Aorta (tissue), 5 donors: ENCODE measurements around the gene HLA-DPB1. TPM values are rescaled to one million over a fixed set of nuclear protein-coding genes. Genes with fewer than 3 reads are reported as not detected.
"Not testable (repeated sequence)": the region's sequence is repeated elsewhere in the genome, so short reads cannot be mapped to it uniquely, and the experiment has no call there.

Experiments used
- ATAC-seq: fragments of 200-7000 bp; cut with Tn5 transposase; one replicate; pipeline ENCODE4 v1.9.1; 2022; ENCODE audit warnings: moderate library complexity; ENCODE audit not compliant: low FRiP score
- DNase-seq, 2 donors: peaks; one replicate each; pipeline ENCODE4 v3.0.0-alpha.2; 2020
- H3K27ac ChIP-seq, 2 donors: one replicate each; pipeline ENCODE4 v1.5.1; 2013; ENCODE audit warnings: low read length in 2 of 2, mild to moderate bottlenecking in 2 of 2, moderate library complexity in 2 of 2, control low read depth in 1 of 2, inconsistent platforms in 1 of 2, low read depth in 1 of 2
- H3K27me3 ChIP-seq, 2 donors: one replicate each; pipeline ENCODE4 v1.6.1; 2013; ENCODE audit warnings: control low read depth in 1 of 2, low read length in 1 of 2, mild to moderate bottlenecking in 1 of 2, moderate library complexity in 1 of 2; ENCODE audit not compliant: insufficient read depth in 2 of 2, control insufficient read depth in 1 of 2
- H3K36me3 ChIP-seq, 2 donors: one replicate each; pipeline ENCODE4 v1.6.1; 2013; ENCODE audit warnings: control low read depth in 1 of 2, low read length in 1 of 2, mild to moderate bottlenecking in 1 of 2; ENCODE audit not compliant: insufficient read depth in 2 of 2, control insufficient read depth in 1 of 2
- H3K4me1 ChIP-seq, 2 donors: one replicate each; pipeline ENCODE4 v1.6.1; 2013; ENCODE audit warnings: low read length in 2 of 2, control low read depth in 1 of 2, mild to moderate bottlenecking in 1 of 2, moderate library complexity in 1 of 2; ENCODE audit not compliant: insufficient read depth in 2 of 2, control insufficient read depth in 1 of 2
- H3K4me3 ChIP-seq, 2 donors: one replicate each; pipeline ENCODE4 v1.5.1; 2013; ENCODE audit warnings: low read length in 2 of 2, control low read depth in 1 of 2, mild to moderate bottlenecking in 1 of 2
- H3K9me3 ChIP-seq: one replicate; pipeline ENCODE4 v1.6.1; 2013; ENCODE audit warnings: mild to moderate bottlenecking, low read length; ENCODE audit not compliant: control insufficient read depth
- WGBS, 2 donors: extraction: QIAGEN DNeasy Blood & Tissue Kit; methylation state at CpG; one replicate each; pipeline ENCODE4 v1.1.7; 2013; 5-methylcytosine and 5-hydroxymethylcytosine counted together
- intact Hi-C, 2 donors: fragments of 100-400 bp; cut with DNase I; formaldehyde crosslinking; loops; one replicate each; pipeline versions ENCODE4 v1.14.2 to v1.15.0; 2022
- polyA plus RNA-seq, 2 donors: library from polyadenylated mRNA; stranded (reverse); fragments of 200-250 nt; gene quantifications; one replicate each; pipeline ENCODE4 v1.2.3, GENCODE V29; 2013
- total RNA-seq, 2 donors: library from RNA; stranded (reverse); fragmentation: NEBNext Ultra II Directional; extraction: Animal tissue kit (Norgen Biotek cat#: 25700); gene quantifications; one replicate each; pipeline ENCODE4 v1.2.1, GENCODE V29; 2021
- donor health status: healthy with polysubstance abuse.
- donor health status: Bipolar disorder and iron deficiency.
- donor health status: DM: no; HTN: no; CAD: no.
- donor health status: DM: no; HTN: no; CAD: no.
- donor health status: DM: yes; HTN: yes; CAD: no.

The HLA-DPB1 gene
- total and polyA plus RNA-seq, 4 donors, result 45.4 to 215 (median 106) TPM

DNA sequence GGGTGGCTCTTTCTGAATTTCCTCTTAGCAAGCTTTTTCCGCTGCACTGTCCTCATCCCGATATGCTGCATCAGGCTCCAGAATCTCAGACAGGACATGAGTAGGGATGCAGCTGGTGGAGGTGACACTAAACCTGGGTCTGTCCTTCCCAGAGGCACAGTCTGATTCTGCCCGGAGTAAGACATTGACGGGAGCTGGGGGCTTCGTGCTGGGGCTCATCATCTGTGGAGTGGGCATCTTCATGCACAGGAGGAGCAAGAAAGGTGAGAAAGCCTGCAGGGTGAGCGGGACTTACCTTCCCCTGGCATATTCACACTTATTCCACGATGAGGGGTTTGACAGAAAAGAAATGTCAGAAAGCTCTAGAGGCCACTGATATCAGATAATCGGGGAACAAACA, 9.8 kb downstream of the HLA-DPB1 start:
- DNase-seq, result no peak
- no peak for ATAC-seq
- no peak overlapping the region for H3K4me3 ChIP-seq
- intact Hi-C loops, result no loop called here
- no peaks in the 10 kb centered on the region for H3K4me1 ChIP-seq
- H3K36me3 ChIP-seq, result peaks cover 0 to 4% of the 10 kb centered on the region in 2 donors
- H3K27me3 ChIP-seq, result no peaks in the 10 kb centered on the region
- 64 to 87% methylated on average over 8 of the region's 8 CpGs for WGBS, 2 donors
- no peak overlapping the region for H3K27ac ChIP-seq
- H3K9me3 ChIP-seq, result no peaks in the 10 kb centered on the region

DNA sequence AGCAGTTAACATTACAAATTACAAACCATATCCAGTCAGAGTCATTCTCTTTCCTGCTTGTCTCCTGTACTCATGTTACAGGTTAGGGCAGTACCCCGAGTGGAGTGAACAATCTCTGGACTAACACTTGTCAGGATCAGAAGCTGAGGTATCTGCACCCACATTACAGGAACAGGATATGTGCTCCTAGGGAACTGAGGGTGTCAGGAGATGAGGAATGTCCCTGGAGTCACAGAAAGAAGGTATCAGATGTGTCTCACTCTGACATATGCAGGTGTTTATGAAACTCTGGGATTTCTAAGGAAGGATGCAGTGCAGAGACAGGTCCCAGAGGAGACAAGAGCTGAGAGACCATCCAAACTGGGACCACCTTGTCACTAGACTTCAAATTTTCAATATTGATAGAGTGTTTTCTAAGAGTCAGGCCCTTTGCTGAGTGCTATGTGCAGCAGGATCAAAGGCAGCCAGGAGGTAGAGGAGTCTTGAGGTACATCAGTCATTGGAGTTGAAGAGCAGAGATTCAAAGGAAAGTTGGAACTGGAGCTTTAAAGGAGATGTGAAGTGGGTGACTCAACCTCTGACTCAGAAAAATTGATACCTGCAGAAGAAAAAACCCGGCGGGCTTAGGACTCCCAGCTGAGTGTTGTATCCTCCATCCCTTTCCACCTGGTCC, 12.6 kb downstream of the HLA-DPB1 start:
- no peak overlapping the region for H3K27ac ChIP-seq
- H3K36me3 ChIP-seq, result peaks cover 0 to 4% of the 10 kb centered on the region in 2 donors
- no peak for DNase-seq
- H3K4me1 ChIP-seq, result no peaks in the 10 kb centered on the region
- H3K9me3 ChIP-seq, result no peaks in the 10 kb centered on the region
- no peak for ATAC-seq
- no peaks in the 10 kb centered on the region for H3K27me3 ChIP-seq
- intact Hi-C loops, result no loop called here
- 71 to 75% methylated on average over 3 of the region's 3 CpGs for WGBS, 2 donors
- no peak overlapping the region for H3K4me3 ChIP-seq

DNA sequence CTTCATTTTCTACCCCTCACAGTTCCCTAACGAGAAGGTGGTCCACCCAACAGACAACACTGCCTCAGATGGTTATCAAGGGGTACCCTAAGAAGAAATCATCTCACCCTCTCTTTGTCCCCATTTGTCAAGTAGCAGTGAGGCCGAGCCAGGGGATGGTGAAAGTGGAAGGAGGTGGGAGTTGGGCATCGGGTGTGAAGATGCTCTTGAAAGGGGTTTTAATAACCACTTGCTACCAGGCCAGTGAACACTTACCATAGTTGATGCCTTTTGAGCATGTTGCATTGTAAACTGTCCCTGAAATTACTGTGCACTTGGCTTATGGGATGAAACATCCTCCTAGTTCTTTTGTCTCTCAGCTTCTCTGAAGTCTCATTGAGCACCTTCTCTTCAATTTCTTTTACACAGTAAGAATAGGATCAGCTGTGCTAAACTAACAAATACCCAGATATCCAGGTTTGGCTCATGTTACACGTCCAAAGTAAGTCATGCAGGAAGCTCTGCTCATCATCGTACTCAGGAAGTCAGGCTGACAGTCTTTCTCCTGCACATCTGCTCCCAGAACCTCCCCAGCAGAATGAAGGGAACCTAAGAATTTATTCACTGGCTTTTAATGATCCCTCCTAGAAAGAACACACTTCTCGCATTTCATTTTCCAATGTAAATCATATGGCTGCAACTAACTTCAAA, 13.3 kb downstream of the HLA-DPB1 start:
- 50 to 72% methylated on average over 6 of the region's 6 CpGs for WGBS, 2 donors
- DNase-seq, result no peak
- intact Hi-C loops, result no loop called here
- Histone ChIP-seq H3K4me3 (no peak overlapping the region), H3K27ac (no peak overlapping the region), H3K4me1 (no peaks in the 10 kb centered on the region), H3K9me3 (no peaks in the 10 kb centered on the region), H3K36me3 (peaks cover 0 to 4% of the 10 kb centered on the region in 2 donors), H3K27me3 (no peaks in the 10 kb centered on the region)
- ATAC-seq, result no peak

DNA sequence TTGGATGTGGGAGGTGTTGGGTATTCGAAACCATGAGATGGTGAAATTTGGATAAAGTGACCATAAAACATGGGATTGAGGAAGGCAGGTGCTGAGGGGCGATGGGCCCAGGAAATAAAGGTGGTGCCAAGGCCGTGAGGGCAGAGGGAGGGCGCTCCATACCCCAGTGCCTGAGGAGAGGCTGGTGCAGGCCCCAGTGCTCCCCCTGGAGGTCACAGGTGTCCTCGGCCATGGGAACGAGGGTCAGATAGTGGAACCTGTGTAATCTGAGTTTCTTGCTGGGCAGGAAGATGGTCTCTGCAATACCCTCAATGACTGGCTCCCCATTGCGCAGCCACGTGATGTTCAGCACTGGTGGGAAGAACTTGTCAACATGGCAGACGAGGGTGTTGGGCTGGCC, 16.2 kb downstream of the HLA-DPB1 start:
- H3K36me3 ChIP-seq, result peaks cover 0 to 3% of the 10 kb centered on the region in 2 donors
- no peak overlapping the region for H3K27ac ChIP-seq
- intact Hi-C loops, result no loop called here
- H3K4me3 ChIP-seq, result no peak overlapping the region
- ATAC-seq, result peak; percentile 59
- H3K4me1 ChIP-seq, result no peaks in the 10 kb centered on the region
- peak; percentile 63 to 80 for DNase-seq
- H3K27me3 ChIP-seq, result no peaks in the 10 kb centered on the region
- 65 to 75% methylated on average over 9 of the region's 9 CpGs for WGBS, 2 donors
- no peaks in the 10 kb centered on the region for H3K9me3 ChIP-seq

DNA sequence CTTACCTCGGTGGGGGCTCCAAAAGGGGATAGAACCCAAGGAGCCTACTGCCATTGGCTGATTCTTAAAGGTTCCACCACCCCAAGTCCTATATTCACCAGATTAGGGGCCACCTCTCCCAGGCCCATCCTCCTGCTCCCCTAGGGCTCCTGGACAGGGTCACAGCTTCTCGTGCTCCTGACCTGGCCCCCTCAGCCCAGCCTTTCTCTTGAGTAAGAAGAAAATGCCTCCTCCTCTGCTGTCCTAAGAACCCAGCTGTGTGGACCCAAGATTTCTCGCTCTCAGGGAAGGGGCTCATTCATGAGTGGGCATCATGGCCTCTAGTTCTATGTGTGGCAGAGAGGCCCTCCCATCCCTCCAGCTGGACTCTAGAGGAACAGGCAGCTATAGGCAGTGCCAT, 16.6 kb downstream of the HLA-DPB1 start:
- 88 to 93% methylated on average over 3 of the region's 3 CpGs for WGBS, 2 donors
- ATAC-seq (no peak), DNase-seq (peak in 1 of 2 donors; percentile 63)

DNA sequence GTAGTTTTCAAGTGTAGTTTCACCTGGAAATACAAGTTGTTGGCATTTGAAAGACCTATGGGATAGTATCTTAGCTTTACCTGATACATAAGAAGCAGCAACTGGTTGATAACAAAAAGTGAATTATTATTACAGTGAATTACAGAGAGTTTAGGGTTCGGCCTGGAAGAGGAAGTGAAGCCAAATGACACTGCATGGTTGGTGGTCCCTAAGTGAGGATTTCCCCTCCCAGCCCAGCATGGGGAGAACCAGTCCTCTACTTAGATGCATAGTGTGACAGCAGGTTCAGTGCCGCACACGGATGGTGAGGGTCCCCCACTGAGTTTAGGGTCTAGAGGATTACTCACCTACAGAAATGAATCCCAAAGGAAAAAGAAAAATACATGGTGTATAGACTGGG, 18.1 kb downstream of the HLA-DPB1 start:
- intact Hi-C loops, result no loop called here
- Histone ChIP-seq H3K9me3 (no peaks in the 10 kb centered on the region), H3K27me3 (no peaks in the 10 kb centered on the region), H3K27ac (no peak overlapping the region), H3K4me3 (no peak overlapping the region), H3K4me1 (no peaks in the 10 kb centered on the region), H3K36me3 (no peaks in the 10 kb centered on the region)
- DNase-seq (no peak), ATAC-seq (no peak)
- WGBS, 2 donors, result 60 to 93% methylated on average over 3 of the region's 3 CpGs

More for the DNA sequence above, 16.6 kb downstream of the HLA-DPB1 start:
- Histone ChIP-seq H3K36me3 (peaks cover 0 to 2% of the 10 kb centered on the region in 2 donors), H3K4me1 (no peaks in the 10 kb centered on the region), H3K27ac (no peak overlapping the region), H3K4me3 (no peak overlapping the region), H3K27me3 (no peaks in the 10 kb centered on the region), H3K9me3 (no peaks in the 10 kb centered on the region)
- intact Hi-C loops, result no loop called here

DNA sequence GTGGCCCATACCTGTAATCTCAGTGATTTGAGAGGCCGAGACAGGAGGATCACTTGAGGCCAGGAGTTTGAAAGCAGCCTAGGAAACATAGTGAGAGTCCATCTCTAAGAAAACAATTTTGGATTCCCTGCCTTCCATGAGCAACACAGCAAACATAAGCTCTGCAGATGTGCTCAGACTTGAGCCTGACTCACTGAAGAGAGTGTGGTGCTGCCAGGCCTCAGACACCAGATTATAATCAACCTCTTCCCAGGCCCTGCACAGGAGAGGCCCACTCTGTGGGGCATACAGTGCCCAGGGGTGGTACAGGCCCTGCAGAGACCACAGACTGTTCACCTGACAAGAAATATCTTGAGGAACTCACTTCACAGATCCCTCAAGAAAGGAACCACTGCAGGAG, 19.9 kb downstream of the HLA-DPB1 start:
- ATAC-seq (no peak), DNase-seq (no peak)
- no peaks in the 10 kb centered on the region for H3K4me1 ChIP-seq
- no peak overlapping the region for H3K4me3 ChIP-seq
- no peak overlapping the region for H3K27ac ChIP-seq
- intact Hi-C loops, result no loop called here
- H3K9me3 ChIP-seq, result no peaks in the 10 kb centered on the region
- 92 to 95% methylated on average over 1 of the region's 1 CpG for WGBS, 2 donors
- H3K36me3 ChIP-seq, result no peaks in the 10 kb centered on the region
- H3K27me3 ChIP-seq, result no peaks in the 10 kb centered on the region

DNA sequence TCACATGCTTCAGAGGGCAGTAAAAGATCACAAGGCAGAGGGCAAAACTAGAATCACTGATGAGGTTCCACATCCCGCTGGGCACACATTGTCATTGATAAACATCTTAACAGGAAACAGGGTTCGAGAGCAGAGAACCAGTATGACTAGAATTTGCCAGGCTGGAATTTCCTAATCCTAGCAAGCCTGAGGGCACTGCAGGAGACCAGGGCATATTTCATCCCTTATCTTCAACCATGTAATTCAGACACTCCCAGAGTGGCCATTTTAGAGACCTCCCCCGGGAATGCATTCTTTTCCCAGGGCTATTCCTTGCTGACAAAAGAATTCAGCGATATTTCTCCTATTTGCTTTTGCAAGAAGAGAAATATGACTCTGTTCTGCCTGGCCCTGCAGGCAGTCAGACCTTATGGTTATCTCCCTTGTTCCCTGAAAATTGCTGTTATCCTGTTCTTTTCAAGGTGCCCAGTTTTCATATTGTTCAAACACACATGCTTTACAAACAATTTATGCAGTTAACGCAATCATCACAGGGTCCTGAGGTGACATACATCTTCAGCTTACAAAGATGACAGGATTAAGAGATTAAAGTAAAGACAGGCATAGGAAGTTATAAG, 25.4 kb downstream of the HLA-DPB1 start:
- ATAC-seq, H3K4me1 ChIP-seq, H3K4me3 ChIP-seq, DNase-seq, H3K27me3 ChIP-seq, H3K27ac ChIP-seq, H3K9me3 ChIP-seq, intact Hi-C loops, H3K36me3 ChIP-seq: not testable (repeated sequence)
- WGBS, 2 donors, result 42 to 56% methylated on average over 5 of the region's 5 CpGs
